IMR-90 (cell line): ENCODE measurements around the gene PATJ.

Experiments
- CEBPB ChIP-seq: IDR thresholded peaks from 2 replicates; pipeline ENCODE4 v1.6.1; 2012; ENCODE audit warnings: low read depth, low read length, improper control_type of control experiment
- FOS ChIP-seq: fragments of 150-350 bp; IDR thresholded peaks from 2 replicates; pipeline ENCODE4 v1.6.1; 2016; ENCODE audit warnings: low read depth, low read length
- MAZ ChIP-seq: IDR thresholded peaks from 2 replicates; pipeline ENCODE4 v1.6.1; 2012; ENCODE audit warnings: low read depth, mild to moderate bottlenecking, low read length, improper control_type of control experiment, moderate library complexity, borderline replicate concordance
- POLR2A ChIP-seq: IDR thresholded peaks from 2 replicates; pipeline ENCODE4 v1.6.1; 2012; ENCODE audit warnings: mild to moderate bottlenecking, low read depth, low read length
- RFX5 ChIP-seq: IDR thresholded peaks from 2 replicates; pipeline ENCODE4 v1.8.0; 2012; ENCODE audit warnings: low read depth, mild to moderate bottlenecking, low read length, moderate library complexity
- TF ChIP-seq, protein P1 (sequence below): conservative IDR thresholded peaks from 2 replicates; pipeline ENCODE4 v1.5.1; 2012; ENCODE audit warnings: mild to moderate bottlenecking, low read depth, low read length, improper control_type of control experiment
- TF ChIP-seq, protein P2 (sequence below): fragments of 150-350 bp; IDR thresholded peaks from 2 replicates; pipeline ENCODE4 v1.6.1; 2017; ENCODE audit warnings: mild to moderate bottlenecking, antibody characterized with exemption, low read length, low read depth

DNA sequence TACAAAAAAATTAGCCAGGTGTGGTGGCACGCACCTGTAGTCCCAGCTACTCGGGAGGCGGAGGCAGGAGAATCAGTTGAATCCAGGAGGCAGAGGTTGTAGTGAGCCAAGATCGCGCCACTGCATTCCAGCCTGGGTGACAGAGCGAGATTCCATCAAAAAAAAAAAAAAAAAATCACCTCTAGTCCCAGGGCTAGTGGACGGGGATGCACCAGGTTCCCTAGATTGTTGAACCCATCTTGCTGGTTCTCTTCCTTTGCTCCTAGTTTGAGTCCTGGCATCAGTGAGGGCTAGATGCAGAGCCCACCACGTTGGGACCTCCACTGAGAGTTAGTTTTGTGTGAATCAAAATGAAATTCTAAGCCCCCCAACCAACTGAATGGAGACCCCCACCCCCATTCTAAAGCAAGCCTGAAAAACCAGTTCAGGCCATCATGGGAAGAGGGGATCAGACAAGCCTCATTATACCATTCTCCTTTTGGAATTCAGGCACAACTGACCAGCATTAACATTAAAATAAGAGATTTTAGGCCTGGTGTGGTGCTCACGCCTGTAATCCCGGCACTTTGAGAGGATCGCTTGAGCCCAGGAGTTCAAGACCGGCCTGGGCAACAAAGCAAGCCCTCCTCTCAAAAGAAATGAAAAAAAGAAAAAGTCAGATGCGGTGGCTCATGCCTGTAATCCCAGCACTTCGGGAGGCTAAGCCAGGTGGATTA lies 434.5 kb downstream of the PATJ start:
- TF ChIP-seq, protein P1, sequence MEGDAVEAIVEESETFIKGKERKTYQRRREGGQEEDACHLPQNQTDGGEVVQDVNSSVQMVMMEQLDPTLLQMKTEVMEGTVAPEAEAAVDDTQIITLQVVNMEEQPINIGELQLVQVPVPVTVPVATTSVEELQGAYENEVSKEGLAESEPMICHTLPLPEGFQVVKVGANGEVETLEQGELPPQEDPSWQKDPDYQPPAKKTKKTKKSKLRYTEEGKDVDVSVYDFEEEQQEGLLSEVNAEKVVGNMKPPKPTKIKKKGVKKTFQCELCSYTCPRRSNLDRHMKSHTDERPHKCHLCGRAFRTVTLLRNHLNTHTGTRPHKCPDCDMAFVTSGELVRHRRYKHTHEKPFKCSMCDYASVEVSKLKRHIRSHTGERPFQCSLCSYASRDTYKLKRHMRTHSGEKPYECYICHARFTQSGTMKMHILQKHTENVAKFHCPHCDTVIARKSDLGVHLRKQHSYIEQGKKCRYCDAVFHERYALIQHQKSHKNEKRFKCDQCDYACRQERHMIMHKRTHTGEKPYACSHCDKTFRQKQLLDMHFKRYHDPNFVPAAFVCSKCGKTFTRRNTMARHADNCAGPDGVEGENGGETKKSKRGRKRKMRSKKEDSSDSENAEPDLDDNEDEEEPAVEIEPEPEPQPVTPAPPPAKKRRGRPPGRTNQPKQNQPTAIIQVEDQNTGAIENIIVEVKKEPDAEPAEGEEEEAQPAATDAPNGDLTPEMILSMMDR: no peak
- no peak for TF ChIP-seq RFX5
- TF ChIP-seq POLR2A: no peak
- TF ChIP-seq, protein P2, sequence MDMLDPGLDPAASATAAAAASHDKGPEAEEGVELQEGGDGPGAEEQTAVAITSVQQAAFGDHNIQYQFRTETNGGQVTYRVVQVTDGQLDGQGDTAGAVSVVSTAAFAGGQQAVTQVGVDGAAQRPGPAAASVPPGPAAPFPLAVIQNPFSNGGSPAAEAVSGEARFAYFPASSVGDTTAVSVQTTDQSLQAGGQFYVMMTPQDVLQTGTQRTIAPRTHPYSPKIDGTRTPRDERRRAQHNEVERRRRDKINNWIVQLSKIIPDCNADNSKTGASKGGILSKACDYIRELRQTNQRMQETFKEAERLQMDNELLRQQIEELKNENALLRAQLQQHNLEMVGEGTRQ: no peak
- TF ChIP-seq FOS: no peak
- TF ChIP-seq MAZ: no peak
- no peak for TF ChIP-seq CEBPB
